HEK293 (cell line): ENCODE measurements around the gene DZIP1L.
A peak's percentile ranks its signal among the peaks of the same experiment; 100 is the strongest.

ENCODE experiments used
- BCL11B ChIP-seq: fragments of 450-650 bp; formaldehyde crosslinking; IDR thresholded peaks from 2 replicates; pipeline ENCODE4 v1.5.1; 2016; ENCODE audit warnings: low read depth, missing biosample characterization, missing genetic modification characterization
- CTCF ChIP-seq: fragments of 450-650 bp; formaldehyde crosslinking; IDR thresholded peaks from 2 replicates; pipeline ENCODE4 v1.5.1; 2016; ENCODE audit warnings: missing biosample characterization, missing genetic modification characterization
- GLI2 ChIP-seq: fragments of 450-650 bp; formaldehyde crosslinking; IDR thresholded peaks from 2 replicates; pipeline ENCODE4; 2017; ENCODE audit warnings: missing biosample characterization, missing genetic modification characterization, low read depth, borderline replicate concordance
- HOXA7 ChIP-seq: sonication (generic); formaldehyde crosslinking; IDR thresholded peaks from 2 replicates; pipeline ENCODE4 v1.8.1; 2022; ENCODE audit warnings: missing genetic modification reagents, borderline replicate concordance
- MYNN ChIP-seq: fragments of 450-650 bp; formaldehyde crosslinking; IDR thresholded peaks from 2 replicates; pipeline ENCODE4 v1.5.1; 2016; ENCODE audit warnings: missing biosample characterization, missing genetic modification characterization, borderline replicate concordance
- OVOL3 ChIP-seq: fragments of 450-650 bp; formaldehyde crosslinking; IDR thresholded peaks from 2 replicates; pipeline ENCODE4 v1.5.1; 2016; ENCODE audit warnings: missing biosample characterization, missing genetic modification characterization
- PRDM1 ChIP-seq: fragments of 450-650 bp; formaldehyde crosslinking; IDR thresholded peaks from 2 replicates; pipeline ENCODE4; 2016; ENCODE audit warnings: missing biosample characterization, missing genetic modification characterization
- SALL2 ChIP-seq: fragments of 450-650 bp; formaldehyde crosslinking; IDR thresholded peaks from 2 replicates; pipeline ENCODE4 v1.5.0; 2017; ENCODE audit warnings: missing biosample characterization, mild to moderate bottlenecking, missing genetic modification characterization, borderline replicate concordance
- SCRT1 ChIP-seq: fragments of 450-650 bp; formaldehyde crosslinking; IDR thresholded peaks from 2 replicates; pipeline ENCODE4 v1.5.1; 2016; ENCODE audit warnings: missing biosample characterization, missing genetic modification characterization, borderline replicate concordance
- SCRT2 ChIP-seq: fragments of 450-650 bp; formaldehyde crosslinking; IDR thresholded peaks from 2 replicates; pipeline ENCODE4 v1.5.1; 2016; ENCODE audit warnings: missing biosample characterization, missing genetic modification characterization
- YY1 ChIP-seq: fragments of 450-650 bp; formaldehyde crosslinking; IDR thresholded peaks from 2 replicates; pipeline ENCODE4 v1.5.1; 2018; ENCODE audit warnings: missing biosample characterization, missing genetic modification characterization
- ZBTB48 ChIP-seq: fragments of 450-650 bp; formaldehyde crosslinking; IDR thresholded peaks from 2 replicates; pipeline ENCODE4 v1.5.1; 2016; ENCODE audit warnings: missing biosample characterization, missing genetic modification characterization
- ZEB2 ChIP-seq: fragments of 450-650 bp; formaldehyde crosslinking; IDR thresholded peaks from 2 replicates; pipeline ENCODE4 v1.5.1; 2016; ENCODE audit warnings: missing biosample characterization, missing genetic modification characterization
- ZFP37 ChIP-seq: fragments of 450-650 bp; formaldehyde crosslinking; IDR thresholded peaks from 2 replicates; pipeline ENCODE4 v1.5.1; 2016; ENCODE audit warnings: missing biosample characterization, missing genetic modification characterization
- ZFP69B ChIP-seq: fragments of 450-650 bp; formaldehyde crosslinking; IDR thresholded peaks from 2 replicates; pipeline ENCODE4 v1.5.1; 2016; ENCODE audit warnings: missing biosample characterization, missing genetic modification characterization
- ZNF10 ChIP-seq: fragments of 450-650 bp; formaldehyde crosslinking; IDR thresholded peaks from 2 replicates; pipeline ENCODE4 v1.5.1; 2017; ENCODE audit warnings: missing biosample characterization, missing genetic modification characterization
- ZNF19 ChIP-seq: fragments of 450-650 bp; formaldehyde crosslinking; IDR thresholded peaks from 2 replicates; pipeline ENCODE4; 2016; ENCODE audit warnings: missing biosample characterization, missing genetic modification characterization, low read depth
- ZNF223 ChIP-seq: fragments of 450-650 bp; formaldehyde crosslinking; IDR thresholded peaks from 2 replicates; pipeline ENCODE4 v1.5.1; 2016; ENCODE audit warnings: missing biosample characterization, missing genetic modification characterization
- ZNF26 ChIP-seq: fragments of 450-650 bp; formaldehyde crosslinking; IDR thresholded peaks from 2 replicates; pipeline ENCODE4 v1.5.1; 2016; ENCODE audit warnings: missing biosample characterization, missing genetic modification characterization
- ZNF274 ChIP-seq, 2 experiments: fragments of 200-500 bp in 1 of 2; fragments of 450-650 bp in 1 of 2; sonication (Bioruptor generic) in 1 of 2; formaldehyde crosslinking in 1 of 2; IDR thresholded peaks; 2 replicates each; pipeline versions ENCODE4 v1.5.1 to v1.6.1; 2014 to 2016; ENCODE audit warnings: borderline replicate concordance in 1 of 2, inconsistent platforms in 1 of 2, low read length in 1 of 2, missing biosample characterization in 1 of 2, missing genetic modification characterization in 1 of 2
- ZNF302 ChIP-seq: fragments of 450-650 bp; formaldehyde crosslinking; IDR thresholded peaks from 2 replicates; pipeline ENCODE4 v1.5.1; 2016; ENCODE audit warnings: missing biosample characterization, missing genetic modification characterization, low read depth
- ZNF341 ChIP-seq: fragments of 450-650 bp; formaldehyde crosslinking; IDR thresholded peaks from 2 replicates; pipeline ENCODE4; 2016; ENCODE audit warnings: low read depth, missing biosample characterization, missing genetic modification characterization
- ZNF350 ChIP-seq: fragments of 450-650 bp; formaldehyde crosslinking; IDR thresholded peaks from 2 replicates; pipeline ENCODE4 v1.5.0; 2017; ENCODE audit warnings: missing biosample characterization, mild to moderate bottlenecking, missing genetic modification characterization
- ZNF366 ChIP-seq: fragments of 450-650 bp; formaldehyde crosslinking; conservative IDR thresholded peaks from 2 replicates; pipeline ENCODE4 v1.5.1; 2016; ENCODE audit warnings: missing biosample characterization, missing genetic modification characterization
- ZNF391 ChIP-seq: fragments of 450-650 bp; formaldehyde crosslinking; IDR thresholded peaks from 2 replicates; pipeline ENCODE4 v1.5.1; 2016; ENCODE audit warnings: low read depth, missing biosample characterization, missing genetic modification characterization, borderline replicate concordance
- ZNF544 ChIP-seq: fragments of 450-650 bp; formaldehyde crosslinking; IDR thresholded peaks from 2 replicates; pipeline ENCODE4 v1.5.0; 2017; ENCODE audit warnings: missing biosample characterization, missing genetic modification characterization
- ZNF621 ChIP-seq: fragments of 450-650 bp; formaldehyde crosslinking; IDR thresholded peaks from 2 replicates; pipeline ENCODE4 v1.5.1; 2017; ENCODE audit warnings: missing biosample characterization, missing genetic modification characterization
- ZNF658 ChIP-seq: fragments of 450-650 bp; formaldehyde crosslinking; IDR thresholded peaks from 2 replicates; pipeline ENCODE4; 2016; ENCODE audit warnings: missing biosample characterization, missing genetic modification characterization
- ZNF707 ChIP-seq: fragments of 450-650 bp; formaldehyde crosslinking; IDR thresholded peaks from 2 replicates; pipeline ENCODE4 v1.5.1; 2016; ENCODE audit warnings: missing biosample characterization, missing genetic modification characterization
- ZNF830 ChIP-seq: fragments of 450-650 bp; IDR thresholded peaks from 2 replicates; pipeline ENCODE4 v1.5.0; 2018; ENCODE audit warnings: missing biosample characterization, missing genetic modification characterization, low read depth, mild to moderate bottlenecking, moderate library complexity
- ZSCAN16 ChIP-seq: fragments of 450-650 bp; formaldehyde crosslinking; IDR thresholded peaks from 2 replicates; pipeline ENCODE4 v1.5.1; 2016; ENCODE audit warnings: missing biosample characterization, missing genetic modification characterization
- ZSCAN23 ChIP-seq: fragments of 450-650 bp; formaldehyde crosslinking; IDR thresholded peaks from 2 replicates; pipeline ENCODE4 v1.5.1; 2016; ENCODE audit warnings: missing biosample characterization, missing genetic modification characterization
- ZXDB ChIP-seq: fragments of 450-650 bp; formaldehyde crosslinking; IDR thresholded peaks from 2 replicates; pipeline ENCODE4 v1.5.1; 2016; ENCODE audit warnings: missing biosample characterization, missing genetic modification characterization
- TF ChIP-seq, protein P1 (sequence below): fragments of 450-650 bp; formaldehyde crosslinking; IDR thresholded peaks from 2 replicates; pipeline ENCODE4 v1.5.1; 2016; ENCODE audit warnings: missing biosample characterization, missing genetic modification characterization

Gene DZIP1L

DNA sequence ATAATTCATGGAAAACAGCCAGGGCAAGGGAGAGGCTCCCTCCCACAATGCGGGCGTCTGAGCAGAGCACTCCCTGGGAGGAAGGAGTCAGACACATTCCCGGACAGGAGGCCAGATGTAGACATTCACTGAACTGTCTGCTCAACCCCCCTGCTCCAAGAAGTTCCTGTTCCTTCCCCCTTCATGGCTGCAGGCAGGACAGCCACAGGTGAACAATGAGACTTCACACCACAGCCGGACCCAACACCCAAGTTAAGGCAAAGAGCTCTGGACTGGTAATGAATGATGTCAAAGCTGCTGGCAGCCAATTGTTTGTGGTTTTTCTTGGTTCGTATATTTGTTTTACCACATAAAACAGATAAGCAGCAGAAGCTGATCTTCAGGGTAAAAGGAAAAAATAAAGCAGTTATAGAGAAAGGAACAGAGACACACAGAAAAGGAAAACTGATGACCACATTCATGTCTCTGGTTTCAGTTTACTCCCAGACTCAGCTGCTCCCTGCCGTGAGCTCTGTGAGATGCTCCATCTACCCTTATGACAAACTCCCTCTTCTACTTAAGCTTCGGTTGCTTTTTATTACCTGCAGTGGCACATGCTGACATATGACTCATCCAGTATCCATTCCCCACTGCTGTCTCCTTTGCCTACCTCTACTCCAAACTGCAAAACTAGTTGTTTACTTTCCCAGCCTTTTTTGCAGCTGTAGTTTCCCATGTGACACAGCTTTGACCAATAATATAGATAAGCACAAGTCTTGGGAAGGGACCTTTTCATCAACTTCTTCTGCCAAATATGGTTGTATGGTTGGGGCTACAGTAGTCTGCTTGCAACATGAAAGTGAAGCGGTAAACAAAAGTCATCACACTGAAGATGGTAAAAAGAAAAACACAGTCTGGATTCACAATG lies 33.1 kb downstream of the DZIP1L start (continued):
- no peak for TF ChIP-seq SALL2
- TF ChIP-seq CTCF: no peak
- TF ChIP-seq ZNF830 (tag by site-specific recombination): no peak
- 0 out of 2 replicates have a peak, but pooled peaks have one; percentile 37 for TF ChIP-seq ZNF391 (tag by site-specific recombination)
- TF ChIP-seq YY1 (tag by site-specific recombination): no peak
- no peak for TF ChIP-seq GLI2 (tag by site-specific recombination)
- no peak for TF ChIP-seq HOXA7 (CRISPR knock-in tag)
- TF ChIP-seq ZNF341 (tag by site-specific recombination): peak; percentile 70
- TF ChIP-seq ZNF274 (IDR thresholded peaks at IDR 0.05; ENCODE audit: low read length): no peak
- no peak for TF ChIP-seq ZNF274 (tag by site-specific recombination; IDR thresholded peaks at IDR 0.05; ENCODE audit: borderline replicate concordance)
- no peak for TF ChIP-seq ZNF658 (tag by site-specific recombination)
- TF ChIP-seq ZBTB48 (tag by site-specific recombination): peak; percentile 39; the same call in 1 of the 2 replicates
- TF ChIP-seq ZNF19 (tag by site-specific recombination): no peak
- TF ChIP-seq ZSCAN23 (tag by site-specific recombination): no peak
- TF ChIP-seq MYNN: no peak
- 0 out of 2 replicates have a peak, but pooled peaks have one; percentile 21 for TF ChIP-seq SCRT1 (tag by site-specific recombination)
- TF ChIP-seq ZFP69B (tag by site-specific recombination): no peak
- TF ChIP-seq ZNF621 (tag by site-specific recombination): no peak
- peak; percentile 88 for TF ChIP-seq ZNF350 (tag by site-specific recombination)
- TF ChIP-seq, protein P1, sequence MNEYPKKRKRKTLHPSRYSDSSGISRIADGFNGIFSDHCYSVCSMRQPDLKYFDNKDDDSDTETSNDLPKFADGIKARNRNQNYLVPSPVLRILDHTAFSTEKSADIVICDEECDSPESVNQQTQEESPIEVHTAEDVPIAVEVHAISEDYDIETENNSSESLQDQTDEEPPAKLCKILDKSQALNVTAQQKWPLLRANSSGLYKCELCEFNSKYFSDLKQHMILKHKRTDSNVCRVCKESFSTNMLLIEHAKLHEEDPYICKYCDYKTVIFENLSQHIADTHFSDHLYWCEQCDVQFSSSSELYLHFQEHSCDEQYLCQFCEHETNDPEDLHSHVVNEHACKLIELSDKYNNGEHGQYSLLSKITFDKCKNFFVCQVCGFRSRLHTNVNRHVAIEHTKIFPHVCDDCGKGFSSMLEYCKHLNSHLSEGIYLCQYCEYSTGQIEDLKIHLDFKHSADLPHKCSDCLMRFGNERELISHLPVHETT: peak; percentile 89
- peak; percentile 81 for TF ChIP-seq ZXDB (tag by site-specific recombination)
- peak; percentile 95 for TF ChIP-seq PRDM1 (tag by site-specific recombination)
- no peak for TF ChIP-seq ZNF707 (tag by site-specific recombination)
- TF ChIP-seq ZNF26: no peak
- TF ChIP-seq OVOL3 (tag by site-specific recombination): no peak
- no peak for TF ChIP-seq ZNF544 (tag by site-specific recombination)
- TF ChIP-seq ZNF302: no peak
- TF ChIP-seq ZEB2 (tag by site-specific recombination): peak; percentile 84
- peak; percentile 82 for TF ChIP-seq ZNF10
- TF ChIP-seq ZSCAN16: no peak
- TF ChIP-seq SCRT2 (tag by site-specific recombination): peak; percentile 91
- peak; percentile 78 for TF ChIP-seq ZNF366 (tag by site-specific recombination)
- TF ChIP-seq ZFP37 (tag by site-specific recombination): no peak
- TF ChIP-seq ZNF223 (tag by site-specific recombination): no peak
- TF ChIP-seq BCL11B (tag by site-specific recombination): peak; percentile 57
